ENCODE results near the gene ADGRG6. TPM values are rescaled to one million over a fixed set of nuclear protein-coding genes. Genes with fewer than 3 reads are reported as not detected.
A peak's percentile ranks its signal among the peaks of the same experiment; 100 is the strongest.

The ADGRG6 gene
- total and polyA plus RNA-seq, 2 experiments from 2014 or later: 0.38 to 1.5 TPM

- H4K20me1 ChIP-seq (ENCODE audit: insufficient read depth): no peaks in the 10 kb centered on the region
- peaks cover 37% of the 10 kb centered on the region for H3F3A ChIP-seq (ENCODE audit: insufficient read depth)
- peak overlapping the region; percentile 47 for H3K9ac ChIP-seq
- H3K4me3 ChIP-seq: peak overlapping the region; percentile 38
- DNase-seq: peak; percentile 17
- no peak overlapping the region for H2AFZ ChIP-seq
- H3K9me2 ChIP-seq (ENCODE audit: insufficient read depth): no peaks in the 10 kb centered on the region
- H3K4me2 ChIP-seq (ENCODE audit: unreplicated experiment): peak overlapping the region; percentile 76
- WGBS, 2 experiments (ENCODE audit: low coverage in 1 of 2, low lambda C conversion rate in 2 of 2, missing lambda C conversion rate in 2 of 2): 84 to 90% methylated on average over 2 of the region's 2 CpGs
- no peaks in the 10 kb centered on the region for H3K27me3 ChIP-seq (replicated peaks; ENCODE audit: insufficient read depth)
- H3K79me2 ChIP-seq (ENCODE audit: insufficient read depth): no peaks in the 10 kb centered on the region
- H3K9me3 ChIP-seq (ENCODE audit: low read depth): no peaks in the 10 kb centered on the region
- no peaks in the 10 kb centered on the region for H3K36me3 ChIP-seq (ENCODE audit: low read depth)
- TF ChIP-seq EZH2 (IDR thresholded peaks at IDR 0.05; ENCODE audit: insufficient read depth, poor library complexity, severe bottlenecking) (no peak), EZH2phosphoT487 (IDR thresholded peaks at IDR 0.05; ENCODE audit: insufficient read depth, low read depth) (no peak)
- H3K27ac ChIP-seq: peak overlapping the region; percentile 89
- in situ Hi-C loops (cut with MboI): no loop called here
- peaks cover 67% of the 10 kb centered on the region for H3K4me1 ChIP-seq (ENCODE audit: insufficient read depth)
These were observed 110.9 kb downstream of the ADGRG6 start for GRCh38 chr6:142412658-142413057.

DNA sequence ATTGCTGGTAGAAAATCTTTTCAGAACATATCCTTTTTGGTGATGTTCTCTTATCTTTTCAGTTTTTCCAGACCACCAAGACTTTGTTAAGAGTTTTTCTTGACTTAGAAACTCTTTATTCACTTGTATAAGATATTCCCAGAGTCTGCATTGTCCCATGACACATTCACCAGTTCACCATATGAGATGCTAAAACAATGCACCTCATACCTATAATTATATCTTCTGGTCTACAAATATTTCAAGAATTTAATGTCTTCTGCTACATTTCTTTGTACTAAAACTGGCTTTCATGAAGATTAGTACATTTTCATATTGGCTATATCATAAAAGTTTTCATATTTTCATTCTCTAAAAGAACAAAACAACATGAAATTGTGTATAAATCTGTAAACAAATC is 111.3 kb downstream of the ADGRG6 start:
- no peak overlapping the region for H2AFZ ChIP-seq
- peak overlapping the region; percentile 38 for H3K4me3 ChIP-seq
- TF ChIP-seq EZH2phosphoT487 (IDR thresholded peaks at IDR 0.05; ENCODE audit: insufficient read depth, low read depth) (no peak), EZH2 (IDR thresholded peaks at IDR 0.05; ENCODE audit: insufficient read depth, poor library complexity, severe bottlenecking) (no peak)
- no peaks in the 10 kb centered on the region for H3K9me2 ChIP-seq (ENCODE audit: insufficient read depth)
- DNase-seq: peak; percentile 54
- no peaks in the 10 kb centered on the region for H3K27me3 ChIP-seq (replicated peaks; ENCODE audit: insufficient read depth)
- no peaks in the 10 kb centered on the region for H4K20me1 ChIP-seq (ENCODE audit: insufficient read depth)
- peaks cover 39% of the 10 kb centered on the region for H3F3A ChIP-seq (ENCODE audit: insufficient read depth)
- in situ Hi-C loops (cut with MboI): no loop called here
- no peaks in the 10 kb centered on the region for H3K36me3 ChIP-seq (ENCODE audit: low read depth)
- H3K4me2 ChIP-seq (ENCODE audit: unreplicated experiment): peak overlapping the region; percentile 76
- H3K4me1 ChIP-seq (ENCODE audit: insufficient read depth): peaks cover 66% of the 10 kb centered on the region
- H3K79me2 ChIP-seq (ENCODE audit: insufficient read depth): no peaks in the 10 kb centered on the region
- peak overlapping the region; percentile 89 for H3K27ac ChIP-seq
- H3K9me3 ChIP-seq (ENCODE audit: low read depth): no peaks in the 10 kb centered on the region
- H3K9ac ChIP-seq: peak overlapping the region; percentile 47

- DNase-seq: no peak
- Histone ChIP-seq H3K36me3 (ENCODE audit: low read depth) (no peaks in the 10 kb centered on the region), H3K27ac (no peak overlapping the region), H3K4me2 (ENCODE audit: unreplicated experiment) (no peak overlapping the region), H3F3A (ENCODE audit: insufficient read depth) (peaks cover 39% of the 10 kb centered on the region), H3K4me3 (no peak overlapping the region), H2AFZ (no peak overlapping the region), H3K9me3 (ENCODE audit: low read depth) (no peaks in the 10 kb centered on the region), H3K79me2 (ENCODE audit: insufficient read depth) (no peaks in the 10 kb centered on the region), H3K9me2 (ENCODE audit: insufficient read depth) (no peaks in the 10 kb centered on the region), H3K9ac (no peak overlapping the region), H3K4me1 (ENCODE audit: insufficient read depth) (peaks cover 62% of the 10 kb centered on the region), H4K20me1 (ENCODE audit: insufficient read depth) (no peaks in the 10 kb centered on the region), H3K27me3 (replicated peaks; ENCODE audit: insufficient read depth) (no peaks in the 10 kb centered on the region)
- 98% methylated on average over 8 of the region's 8 CpGs for WGBS, 2 experiments (ENCODE audit: low coverage in 1 of 2, low lambda C conversion rate in 2 of 2, missing lambda C conversion rate in 2 of 2)
- TF ChIP-seq EZH2phosphoT487 (IDR thresholded peaks at IDR 0.05; ENCODE audit: insufficient read depth, low read depth) (no peak), EZH2 (IDR thresholded peaks at IDR 0.05; ENCODE audit: insufficient read depth, poor library complexity, severe bottlenecking) (no peak)
- in situ Hi-C loops (cut with MboI): no loop called here
These were observed 112.8 kb downstream of the ADGRG6 start for GRCh38 chr6:142414462-142415250.

- DNase-seq: peak; percentile 98
- Histone ChIP-seq H4K20me1 (ENCODE audit: insufficient read depth) (no peaks in the 10 kb centered on the region), H3K27ac (peak overlapping the region; percentile 95), H3K9ac (peak overlapping the region; percentile 66), H3K79me2 (ENCODE audit: insufficient read depth) (no peaks in the 10 kb centered on the region), H3K4me1 (ENCODE audit: insufficient read depth) (peaks cover 56% of the 10 kb centered on the region), H2AFZ (no peak overlapping the region), H3F3A (ENCODE audit: insufficient read depth) (peaks cover 39% of the 10 kb centered on the region), H3K4me3 (no peak overlapping the region), H3K27me3 (replicated peaks; ENCODE audit: insufficient read depth) (no peaks in the 10 kb centered on the region), H3K9me3 (ENCODE audit: low read depth) (no peaks in the 10 kb centered on the region), H3K36me3 (ENCODE audit: low read depth) (no peaks in the 10 kb centered on the region), H3K9me2 (ENCODE audit: insufficient read depth) (no peaks in the 10 kb centered on the region), H3K4me2 (ENCODE audit: unreplicated experiment) (peak overlapping the region; percentile 61)
- TF ChIP-seq EZH2phosphoT487 (IDR thresholded peaks at IDR 0.05; ENCODE audit: insufficient read depth, low read depth) (no peak), EZH2 (IDR thresholded peaks at IDR 0.05; ENCODE audit: insufficient read depth, poor library complexity, severe bottlenecking) (no peak)
- in situ Hi-C loops (cut with MboI): no loop called here
- 0 to 2% methylated on average over 3 of the region's 3 CpGs for WGBS, 2 experiments (ENCODE audit: low coverage in 1 of 2, low lambda C conversion rate in 2 of 2, missing lambda C conversion rate in 2 of 2)
These were observed 114.4 kb downstream of the ADGRG6 start for GRCh38 chr6:142416179-142416578.
